ENCODE data around the gene AGT. TPM values are rescaled to one million over a fixed set of nuclear protein-coding genes. Genes with fewer than 3 reads are reported as not detected.

Gene AGT
- total RNA-seq, 1 experiment from 2014 or later: 1.0 TPM

GRCh38 chr1:230712470-230712942, 1.4 kb downstream of the AGT start (continued):
- no peak for TF ChIP-seq AFF4 (CRISPR knock-in tag; IDR thresholded peaks at IDR 0.05; ENCODE audit: borderline replicate concordance)
- no peak for TF ChIP-seq NFATC4 (CRISPR knock-in tag; IDR thresholded peaks at IDR 0.05)
- TF ChIP-seq, protein P1, sequence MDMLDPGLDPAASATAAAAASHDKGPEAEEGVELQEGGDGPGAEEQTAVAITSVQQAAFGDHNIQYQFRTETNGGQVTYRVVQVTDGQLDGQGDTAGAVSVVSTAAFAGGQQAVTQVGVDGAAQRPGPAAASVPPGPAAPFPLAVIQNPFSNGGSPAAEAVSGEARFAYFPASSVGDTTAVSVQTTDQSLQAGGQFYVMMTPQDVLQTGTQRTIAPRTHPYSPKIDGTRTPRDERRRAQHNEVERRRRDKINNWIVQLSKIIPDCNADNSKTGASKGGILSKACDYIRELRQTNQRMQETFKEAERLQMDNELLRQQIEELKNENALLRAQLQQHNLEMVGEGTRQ (CRISPR knock-in tag; IDR thresholded peaks at IDR 0.05): no peak
- TF ChIP-seq IRF2 (CRISPR knock-in tag; IDR thresholded peaks at IDR 0.05; ENCODE audit: borderline replicate concordance, low read depth): no peak
- TF ChIP-seq, protein P2, sequence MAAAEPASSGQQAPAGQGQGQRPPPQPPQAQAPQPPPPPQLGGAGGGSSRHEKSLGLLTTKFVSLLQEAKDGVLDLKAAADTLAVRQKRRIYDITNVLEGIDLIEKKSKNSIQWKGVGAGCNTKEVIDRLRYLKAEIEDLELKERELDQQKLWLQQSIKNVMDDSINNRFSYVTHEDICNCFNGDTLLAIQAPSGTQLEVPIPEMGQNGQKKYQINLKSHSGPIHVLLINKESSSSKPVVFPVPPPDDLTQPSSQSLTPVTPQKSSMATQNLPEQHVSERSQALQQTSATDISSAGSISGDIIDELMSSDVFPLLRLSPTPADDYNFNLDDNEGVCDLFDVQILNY (CRISPR knock-in tag; IDR thresholded peaks at IDR 0.05): no peak

DNA sequence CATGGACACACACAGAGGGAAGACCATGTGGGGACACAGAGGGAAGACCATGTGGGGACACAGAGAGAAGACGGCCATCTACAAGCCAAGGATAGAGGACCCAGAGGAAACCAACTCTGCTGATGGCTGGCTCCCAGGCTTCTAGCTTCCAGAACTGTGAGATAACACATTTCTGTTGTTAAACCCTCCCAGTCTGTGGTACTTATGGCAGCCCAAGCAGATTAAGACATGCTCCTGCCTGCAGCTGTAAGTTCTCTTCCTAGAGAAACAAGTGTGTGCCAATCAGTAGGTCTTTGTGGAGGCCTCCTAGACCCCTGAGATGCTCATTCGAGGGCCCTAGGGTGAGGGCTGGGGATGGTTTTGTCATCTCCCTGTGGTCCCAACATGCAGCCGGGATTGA, 2.7 kb downstream of the AGT start:
- no peaks in the 10 kb centered on the region for H3K36me3 Mint-ChIP-seq
- H3K4me3 Mint-ChIP-seq: no peak overlapping the region
- no peak overlapping the region for H3K27ac Mint-ChIP-seq
- H3K4me1 Mint-ChIP-seq: peaks cover 8% of the 10 kb centered on the region
- DNase-seq (ENCODE audit: low spot score) (no peak), ATAC-seq (no peak)
- H3K9me3 Mint-ChIP-seq: no peaks in the 10 kb centered on the region
- POLR2A ChIA-PET: no interaction called here
- CTCF ChIA-PET: no interaction called here
- TF ChIP-seq, protein P3, sequence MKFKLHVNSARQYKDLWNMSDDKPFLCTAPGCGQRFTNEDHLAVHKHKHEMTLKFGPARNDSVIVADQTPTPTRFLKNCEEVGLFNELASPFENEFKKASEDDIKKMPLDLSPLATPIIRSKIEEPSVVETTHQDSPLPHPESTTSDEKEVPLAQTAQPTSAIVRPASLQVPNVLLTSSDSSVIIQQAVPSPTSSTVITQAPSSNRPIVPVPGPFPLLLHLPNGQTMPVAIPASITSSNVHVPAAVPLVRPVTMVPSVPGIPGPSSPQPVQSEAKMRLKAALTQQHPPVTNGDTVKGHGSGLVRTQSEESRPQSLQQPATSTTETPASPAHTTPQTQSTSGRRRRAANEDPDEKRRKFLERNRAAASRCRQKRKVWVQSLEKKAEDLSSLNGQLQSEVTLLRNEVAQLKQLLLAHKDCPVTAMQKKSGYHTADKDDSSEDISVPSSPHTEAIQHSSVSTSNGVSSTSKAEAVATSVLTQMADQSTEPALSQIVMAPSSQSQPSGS (CRISPR knock-in tag; IDR thresholded peaks at IDR 0.05; ENCODE audit: borderline replicate concordance, low read depth): no peak
- TF ChIP-seq, protein P4, sequence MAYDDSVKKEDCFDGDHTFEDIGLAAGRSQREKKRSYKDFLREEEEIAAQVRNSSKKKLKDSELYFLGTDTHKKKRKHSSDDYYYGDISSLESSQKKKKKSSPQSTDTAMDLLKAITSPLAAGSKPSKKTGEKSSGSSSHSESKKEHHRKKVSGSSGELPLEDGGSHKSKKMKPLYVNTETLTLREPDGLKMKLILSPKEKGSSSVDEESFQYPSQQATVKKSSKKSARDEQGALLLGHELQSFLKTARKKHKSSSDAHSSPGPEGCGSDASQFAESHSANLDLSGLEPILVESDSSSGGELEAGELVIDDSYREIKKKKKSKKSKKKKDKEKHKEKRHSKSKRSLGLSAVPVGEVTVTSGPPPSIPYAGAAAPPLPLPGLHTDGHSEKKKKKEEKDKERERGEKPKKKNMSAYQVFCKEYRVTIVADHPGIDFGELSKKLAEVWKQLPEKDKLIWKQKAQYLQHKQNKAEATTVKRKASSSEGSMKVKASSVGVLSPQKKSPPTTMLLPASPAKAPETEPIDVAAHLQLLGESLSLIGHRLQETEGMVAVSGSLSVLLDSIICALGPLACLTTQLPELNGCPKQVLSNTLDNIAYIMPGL (CRISPR knock-in tag; IDR thresholded peaks at IDR 0.05): no peak
- TF ChIP-seq AFF4 (CRISPR knock-in tag; IDR thresholded peaks at IDR 0.05; ENCODE audit: borderline replicate concordance) (no peak), ZNF232 (CRISPR knock-in tag; IDR thresholded peaks at IDR 0.05) (no peak), FOXP1 (CRISPR knock-in tag; IDR thresholded peaks at IDR 0.05; ENCODE audit: borderline replicate concordance) (no peak), ZBTB21 (CRISPR knock-in tag; IDR thresholded peaks at IDR 0.05; ENCODE audit: borderline replicate concordance) (no peak), FOXK1 (CRISPR knock-in tag; IDR thresholded peaks at IDR 0.05) (no peak), HMGA2 (CRISPR knock-in tag; IDR thresholded peaks at IDR 0.05) (no peak), CREM (CRISPR knock-in tag; IDR thresholded peaks at IDR 0.05) (no peak), ZNF138 (CRISPR knock-in tag; conservative IDR thresholded peaks at IDR 0.05) (no peak), GABPB1 (CRISPR knock-in tag; IDR thresholded peaks at IDR 0.05) (no peak)
- TF ChIP-seq, protein P1 (CRISPR knock-in tag; IDR thresholded peaks at IDR 0.05): no peak
- peaks cover 3% of the 10 kb centered on the region; the same call in 1 of the 2 replicates for H3K27me3 Mint-ChIP-seq (ENCODE audit: low read depth)
